ENCODE data around the gene BCL11A. TPM values are rescaled to one million over a fixed set of nuclear protein-coding genes. Genes with fewer than 3 reads are reported as not detected.

BCL11A gene
- total RNA-seq, 2 experiments from 2014 or later, result 0.45 to 0.54 TPM

DNA sequence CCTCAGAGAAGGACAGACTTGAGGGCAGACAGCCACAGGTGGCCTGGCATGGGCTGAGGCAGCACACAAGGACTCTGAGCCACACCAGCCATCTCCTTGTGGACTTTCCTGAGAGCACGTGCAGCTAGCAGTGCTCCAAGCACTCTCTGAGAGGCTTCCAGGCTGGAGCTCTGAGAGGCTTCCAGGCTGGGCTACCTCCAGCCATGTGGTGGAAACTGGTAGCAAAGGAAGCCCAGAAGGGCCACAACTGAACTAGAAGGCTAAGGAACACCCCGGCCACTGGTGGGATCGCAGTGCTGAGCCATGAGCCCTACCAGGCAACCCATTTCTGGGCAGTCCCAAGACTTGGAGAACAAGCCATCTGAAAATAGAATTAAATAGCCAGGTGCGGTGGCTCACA lies 39.5 kb downstream of the BCL11A start:
- H3K4me1 Mint-ChIP-seq (ENCODE audit: low read depth), result peaks cover 20% of the 10 kb centered on the region
- intact Hi-C loops (cut with micrococcal nuclease), result no loop called here
- no peak overlapping the region for H3K4me3 Mint-ChIP-seq
- CTCF ChIA-PET, result interaction anchor here (0.7 kb wide), 1 partner anchor 1190 kb away, joined by 3 read pairs; no protein-coding TSS in a partner anchor
- H3K9me3 Mint-ChIP-seq, result no peaks in the 10 kb centered on the region
- H3K27ac Mint-ChIP-seq, result no peak overlapping the region
- POLR2A ChIA-PET, result no interaction called here
- H3K27me3 Mint-ChIP-seq, result peaks cover 15% of the 10 kb centered on the region
- no peaks in the 10 kb centered on the region for H3K36me3 Mint-ChIP-seq (ENCODE audit: low read depth)
- no peak for ATAC-seq
- DNase-seq, result no peak
- TF ChIP-seq, protein P1, sequence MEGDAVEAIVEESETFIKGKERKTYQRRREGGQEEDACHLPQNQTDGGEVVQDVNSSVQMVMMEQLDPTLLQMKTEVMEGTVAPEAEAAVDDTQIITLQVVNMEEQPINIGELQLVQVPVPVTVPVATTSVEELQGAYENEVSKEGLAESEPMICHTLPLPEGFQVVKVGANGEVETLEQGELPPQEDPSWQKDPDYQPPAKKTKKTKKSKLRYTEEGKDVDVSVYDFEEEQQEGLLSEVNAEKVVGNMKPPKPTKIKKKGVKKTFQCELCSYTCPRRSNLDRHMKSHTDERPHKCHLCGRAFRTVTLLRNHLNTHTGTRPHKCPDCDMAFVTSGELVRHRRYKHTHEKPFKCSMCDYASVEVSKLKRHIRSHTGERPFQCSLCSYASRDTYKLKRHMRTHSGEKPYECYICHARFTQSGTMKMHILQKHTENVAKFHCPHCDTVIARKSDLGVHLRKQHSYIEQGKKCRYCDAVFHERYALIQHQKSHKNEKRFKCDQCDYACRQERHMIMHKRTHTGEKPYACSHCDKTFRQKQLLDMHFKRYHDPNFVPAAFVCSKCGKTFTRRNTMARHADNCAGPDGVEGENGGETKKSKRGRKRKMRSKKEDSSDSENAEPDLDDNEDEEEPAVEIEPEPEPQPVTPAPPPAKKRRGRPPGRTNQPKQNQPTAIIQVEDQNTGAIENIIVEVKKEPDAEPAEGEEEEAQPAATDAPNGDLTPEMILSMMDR (IDR thresholded peaks at IDR 0.05), result no peak

DNA sequence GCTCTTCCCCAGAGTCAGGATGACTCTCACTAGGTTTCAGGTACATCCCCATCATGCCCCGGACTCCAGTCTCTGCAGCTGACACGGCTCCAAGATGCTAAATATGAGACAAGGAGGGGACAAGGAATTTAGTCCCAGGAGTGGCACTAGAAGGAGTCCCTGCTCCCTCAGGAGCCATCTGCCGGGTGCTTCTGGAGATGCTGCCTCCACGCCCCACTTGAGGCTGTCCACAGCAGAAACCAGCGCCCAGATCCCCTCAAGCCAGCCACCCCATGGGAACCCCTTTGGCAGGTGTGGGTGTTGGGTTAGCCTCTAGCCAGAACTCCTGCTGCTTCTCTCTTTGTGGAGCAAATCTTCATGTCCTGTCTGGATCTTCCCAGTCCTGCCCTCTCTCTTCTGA lies 40.3 kb downstream of the BCL11A start:
- Mint-ChIP-seq H3K9me3 (no peaks in the 10 kb centered on the region), H3K36me3 (ENCODE audit: low read depth) (no peaks in the 10 kb centered on the region), H3K4me3 (no peak overlapping the region), H3K27me3 (peaks cover 15% of the 10 kb centered on the region), H3K27ac (no peak overlapping the region), H3K4me1 (ENCODE audit: low read depth) (peaks cover 20% of the 10 kb centered on the region)
- POLR2A ChIA-PET, result no interaction called here
- CTCF ChIA-PET, result no interaction called here
- TF ChIP-seq, protein P1 (IDR thresholded peaks at IDR 0.05), result no peak
- no peak for ATAC-seq
- no peak for DNase-seq
- intact Hi-C loops (cut with micrococcal nuclease), result no loop called here

DNA sequence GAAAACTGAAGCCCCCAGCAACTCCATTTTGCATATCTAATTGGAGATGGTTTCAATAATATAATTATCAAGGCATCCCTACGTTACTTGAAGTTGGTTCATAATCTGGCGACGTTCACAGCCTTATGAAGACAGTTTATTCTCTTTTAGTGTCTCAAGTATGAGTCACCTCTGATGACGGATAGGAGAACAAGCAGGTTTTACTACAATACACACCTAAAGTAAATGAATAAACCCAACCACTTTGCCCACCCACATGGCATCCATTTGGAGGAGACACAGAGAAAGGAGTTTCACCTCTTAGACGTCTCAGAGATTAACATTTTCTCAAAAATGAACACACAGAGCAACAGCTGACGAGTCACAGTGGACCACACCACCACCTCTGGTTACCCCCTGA lies 40.8 kb downstream of the BCL11A start:
- H3K9me3 Mint-ChIP-seq, result no peaks in the 10 kb centered on the region
- H3K27ac Mint-ChIP-seq, result no peak overlapping the region
- ATAC-seq (no peak), DNase-seq (no peak)
- TF ChIP-seq, protein P1 (IDR thresholded peaks at IDR 0.05), result no peak
- H3K4me1 Mint-ChIP-seq (ENCODE audit: low read depth), result peaks cover 20% of the 10 kb centered on the region
- POLR2A ChIA-PET, result no interaction called here
- intact Hi-C loops (cut with micrococcal nuclease), result no loop called here
- no peaks in the 10 kb centered on the region for H3K36me3 Mint-ChIP-seq (ENCODE audit: low read depth)
- peaks cover 17% of the 10 kb centered on the region for H3K27me3 Mint-ChIP-seq
- no peak overlapping the region for H3K4me3 Mint-ChIP-seq
- CTCF ChIA-PET, result no interaction called here

DNA sequence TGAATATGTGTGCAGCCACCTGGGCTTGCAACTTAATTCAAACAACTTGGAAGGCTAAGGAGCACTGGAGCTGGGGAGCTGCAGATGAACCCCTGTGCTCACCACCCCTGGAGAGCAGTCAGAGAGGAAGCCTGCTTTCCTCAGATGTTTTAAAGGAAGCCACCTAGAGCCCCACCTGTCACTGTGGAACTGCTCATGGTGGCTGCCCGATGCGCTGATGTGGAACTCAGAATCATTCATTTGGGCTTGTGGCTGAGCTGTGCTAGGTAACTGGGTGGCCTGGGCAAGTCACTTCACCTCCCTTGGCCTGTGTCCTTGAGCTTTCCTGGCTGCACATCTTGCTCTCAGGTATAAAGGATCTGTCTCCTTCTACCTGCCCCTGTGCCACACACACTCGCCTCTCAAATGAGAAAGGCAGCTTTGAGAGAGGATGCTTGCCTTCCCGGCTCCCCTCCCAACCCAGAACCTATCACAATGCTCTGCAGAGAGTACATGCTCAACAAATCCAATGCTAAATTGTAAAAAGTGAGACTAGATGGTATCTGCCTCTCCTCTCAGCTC lies 41.3 kb downstream of the BCL11A start:
- no peak for DNase-seq
- ChIA-PET CTCF (no interaction called here), POLR2A (no interaction called here)
- Mint-ChIP-seq H3K9me3 (no peaks in the 10 kb centered on the region), H3K27me3 (peaks cover 17% of the 10 kb centered on the region), H3K4me1 (ENCODE audit: low read depth) (peaks cover 20% of the 10 kb centered on the region), H3K27ac (no peak overlapping the region), H3K4me3 (no peak overlapping the region), H3K36me3 (ENCODE audit: low read depth) (no peaks in the 10 kb centered on the region)
- TF ChIP-seq, protein P1 (IDR thresholded peaks at IDR 0.05), result no peak
- intact Hi-C loops (cut with micrococcal nuclease), result no loop called here
- no peak for ATAC-seq

DNA sequence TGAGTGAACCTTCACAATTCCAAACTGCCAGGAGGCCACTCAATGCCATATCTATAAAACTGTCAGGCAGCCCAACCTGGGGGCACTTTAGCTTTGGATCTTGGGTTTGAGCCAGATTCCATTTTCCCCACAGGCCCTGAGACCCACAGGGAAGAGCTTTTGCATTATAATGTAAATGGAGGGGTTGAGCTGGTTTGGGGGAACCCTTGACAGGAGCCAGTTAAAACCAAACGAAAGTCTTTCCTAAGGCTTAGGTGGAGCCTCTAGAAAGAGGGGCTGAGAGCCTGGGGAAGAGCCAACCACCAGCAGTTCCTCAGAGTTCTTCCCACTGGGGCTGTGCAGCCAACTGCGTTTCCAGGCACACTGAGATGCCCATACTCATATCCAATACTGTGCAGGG lies 42.7 kb downstream of the BCL11A start:
- TF ChIP-seq, protein P1 (IDR thresholded peaks at IDR 0.05), result no peak
- Mint-ChIP-seq H3K27me3 (peaks cover 14% of the 10 kb centered on the region), H3K4me3 (no peak overlapping the region), H3K4me1 (ENCODE audit: low read depth) (peaks cover 8% of the 10 kb centered on the region), H3K9me3 (no peaks in the 10 kb centered on the region), H3K27ac (no peak overlapping the region), H3K36me3 (ENCODE audit: low read depth) (no peaks in the 10 kb centered on the region)
- CTCF ChIA-PET, result interaction anchor here (1.2 kb wide), 1 partner anchor 13 kb away, joined by 3 read pairs; no protein-coding TSS in a partner anchor
- intact Hi-C loops (cut with micrococcal nuclease), result no loop called here
- ATAC-seq (no peak), DNase-seq (no peak)
- POLR2A ChIA-PET, result no interaction called here
